Stimulated activated CD4-positive, alpha-beta T cell treated with anti-CD3 and anti-CD28 coated beads, TNF-alpha, amount 100 ng/mL, for 4 hours (primary cell): ENCODE results near the gene CXCR2.

Source experiments
- DNase-seq, 3 experiments: peaks; one replicate each; pipeline ENCODE4 v3.0.0-alpha.2; 2020; ENCODE audit warnings: low read depth in 3 of 3

Gene CXCR2

GRCh38 chr2:218186355-218186766, 60.5 kb downstream of the CXCR2 start:
- DNase-seq = peak; percentile 31 to 50 (median 47)
